ENCODE measurements around the gene PADI2.

- TF ChIP-seq CTCF (conservative IDR thresholded peaks at IDR 0.05; ENCODE audit: low read depth in 2 of 2), result no peak
- no peak for TF ChIP-seq REST (IDR thresholded peaks at IDR 0.05; ENCODE audit: unreplicated experiment)
- TF ChIP-seq EZH2 (IDR thresholded peaks at IDR 0.05; ENCODE audit: low read depth, unreplicated experiment), result no peak
- no peak for TF ChIP-seq STAT1 (IDR thresholded peaks at IDR 0.05; ENCODE audit: unreplicated experiment)
- no peak for TF ChIP-seq POLR2AphosphoS5 (IDR thresholded peaks at IDR 0.05; ENCODE audit: low read depth)
- no peak for TF ChIP-seq ZNF114 (CRISPR knock-in tag; IDR thresholded peaks at IDR 0.05)
- TF ChIP-seq EZH2phosphoT487 (IDR thresholded peaks at IDR 0.05; ENCODE audit: unreplicated experiment), result no peak
- no peak for TF ChIP-seq CREB1 (CRISPR knock-in tag; IDR thresholded peaks at IDR 0.05; ENCODE audit: low read depth)
These were observed 983 bp downstream of the PADI2 start for GRCh38 chr1:17118268-17118667.
